GM23338 (cell line): ENCODE data around the gene FRMD1. TPM values are rescaled to one million over a fixed set of nuclear protein-coding genes. Genes with fewer than 3 reads are reported as not detected.

Experiments
- ATAC-seq: fragments of 200-7000 bp; cut with Tn5 transposase; 3 replicates; pipeline ENCODE4 v1.9.1; 2020
- DNase-seq: peaks from one replicate; pipeline ENCODE4 v3.0.0-alpha.2; 2015; ENCODE audit warnings: low spot score
- H2AFZ ChIP-seq: fragments of 200-600 bp; sonication (generic); 2 replicates; pipeline ENCODE4 v1.8.0; 2016; ENCODE audit warnings: antibody characterized with exemption, mild to moderate bottlenecking, moderate library complexity
- H3F3A ChIP-seq: fragments of 200-600 bp; sonication (generic); replicated peaks from 2 replicates; pipeline ENCODE4 v1.8.0; 2017; ENCODE audit warnings: antibody characterized with exemption, mixed run types, low read depth
- H3K27ac ChIP-seq: fragments of 200-600 bp; sonication (generic); 2 replicates; pipeline ENCODE4 v1.6.1; 2016; ENCODE audit warnings: low read depth
- H3K27me3 ChIP-seq: fragments of 200-600 bp; sonication (generic); 2 replicates; pipeline ENCODE4 v1.8.0; 2016; ENCODE audit warnings: mild to moderate bottlenecking, mixed run types, moderate library complexity; ENCODE audit not compliant: insufficient read depth
- H3K36me3 ChIP-seq: fragments of 200-600 bp; sonication (generic); 2 replicates; pipeline ENCODE4 v1.8.0; 2016; ENCODE audit warnings: mild to moderate bottlenecking; ENCODE audit not compliant: insufficient read depth
- H3K4me1 ChIP-seq: fragments of 200-600 bp; sonication (generic); 2 replicates; pipeline ENCODE4 v1.8.0; 2016; ENCODE audit warnings: mild to moderate bottlenecking, moderate library complexity; ENCODE audit not compliant: insufficient read depth
- H3K4me2 ChIP-seq: fragments of 200-600 bp; sonication (generic); 2 replicates; pipeline ENCODE4 v1.7.1; 2017; ENCODE audit warnings: mixed run types
- H3K4me3 ChIP-seq: fragments of 200-600 bp; sonication (generic); 2 replicates; pipeline ENCODE4 v1.6.1; 2016; ENCODE audit warnings: mixed run types
- H3K79me2 ChIP-seq: fragments of 200-600 bp; sonication (generic); replicated peaks from 2 replicates; pipeline ENCODE4 v1.8.0; 2017; ENCODE audit warnings: mild to moderate bottlenecking; ENCODE audit not compliant: insufficient read depth
- H3K9me2 ChIP-seq: fragments of 200-600 bp; sonication (generic); 2 replicates; pipeline ENCODE4 v1.8.0; 2017; ENCODE audit not compliant: insufficient read depth
- H4K20me1 ChIP-seq: fragments of 200-600 bp; sonication (generic); replicated peaks from 2 replicates; pipeline ENCODE4 v1.8.0; 2017; ENCODE audit warnings: mild to moderate bottlenecking; ENCODE audit not compliant: insufficient read depth
- H3K27ac Mint-ChIP-seq: 2 replicates; pipeline ENCODE4 v1.8.0; 2020; ENCODE audit warnings: inconsistent platforms, mild to moderate bottlenecking, moderate library complexity, mixed read lengths
- H3K27me3 Mint-ChIP-seq: 3 replicates; pipeline ENCODE4 v1.8.0; 2022; ENCODE audit warnings: low read depth, mild to moderate bottlenecking, moderate library complexity, mixed read lengths, inconsistent platforms; ENCODE audit not compliant: insufficient read depth, poor library complexity
- H3K36me3 Mint-ChIP-seq: 3 replicates; pipeline ENCODE4 v1.8.0; 2021; ENCODE audit warnings: low read depth, mild to moderate bottlenecking, inconsistent platforms, moderate library complexity, mixed read lengths
- H3K4me1 Mint-ChIP-seq: 3 replicates; pipeline ENCODE4 v1.8.0; 2020; ENCODE audit warnings: mild to moderate bottlenecking, inconsistent platforms, mixed read lengths
- H3K4me3 Mint-ChIP-seq: 3 replicates; pipeline ENCODE4 v1.8.0; 2021; ENCODE audit warnings: moderate library complexity, mild to moderate bottlenecking, inconsistent platforms, mixed read lengths
- H3K9me3 Mint-ChIP-seq: 3 replicates; pipeline ENCODE4 v1.8.0; 2020; ENCODE audit warnings: moderate library complexity, mild to moderate bottlenecking, inconsistent platforms, mixed read lengths
- CREB1 ChIP-seq: fragments of 250-450 bp; sonication (Bioruptor Pico); IDR thresholded peaks from 2 replicates; pipeline ENCODE4 v1.5.0; 2020; ENCODE audit warnings: low read depth, mild to moderate bottlenecking, moderate library complexity
- EZH2 ChIP-seq: fragments of 200-600 bp; sonication (generic); IDR thresholded peaks from one replicate; pipeline ENCODE4 v1.8.0; 2017; ENCODE audit warnings: antibody characterized with exemption, mild to moderate bottlenecking, low read depth; ENCODE audit not compliant: unreplicated experiment
- EZH2phosphoT487 ChIP-seq: fragments of 200-600 bp; sonication (generic); IDR thresholded peaks from one replicate; pipeline ENCODE4 v1.8.1; 2018; ENCODE audit warnings: antibody characterized with exemption; ENCODE audit not compliant: unreplicated experiment
- NANOG ChIP-seq: IDR thresholded peaks from 2 replicates; pipeline ENCODE4 v1.6.1; 2016; ENCODE audit warnings: antibody characterized with exemption, borderline replicate concordance
- POLR2AphosphoS5 ChIP-seq: IDR thresholded peaks from 2 replicates; pipeline ENCODE4 v1.6.1; 2016; ENCODE audit warnings: antibody characterized with exemption, low read depth
- polyA plus RNA-seq: library from polyadenylated mRNA; unstranded; fragments of >200 nt; fragmentation: Nextera tagmentation; extraction: Ambion mirVana; gene quantifications from 2 replicates; pipeline ENCODE4 v1.2.1, GENCODE V29; 2016
- total RNA-seq: library from RNA; depleted of rRNA; stranded (reverse); fragments of >200 nt; shearing (Covaris generic); gene quantifications from 2 replicates; pipeline ENCODE4 v1.2.3, GENCODE V29; 2014
- TF ChIP-seq, protein P1 (sequence below): IDR thresholded peaks from one replicate; pipeline ENCODE4 v1.6.1; 2018; ENCODE audit warnings: antibody characterized with exemption; ENCODE audit not compliant: unreplicated experiment
- TF ChIP-seq, protein P2 (sequence below), 2 experiments: fragments of 200-600 bp in 1 of 2; sonication (generic) in 1 of 2; conservative IDR thresholded peaks; 2 replicates each; pipeline versions ENCODE4 v1.5.1 to v1.6.1; 2016 to 2017; ENCODE audit warnings: antibody characterized with exemption in 2 of 2, low read depth in 2 of 2, mild to moderate bottlenecking in 2 of 2, moderate library complexity in 1 of 2
- TF ChIP-seq, protein P3 (sequence below): IDR thresholded peaks from 2 replicates; pipeline ENCODE4 v1.6.1; 2016; ENCODE audit warnings: antibody characterized with exemption

FRMD1 gene
- total and polyA plus RNA-seq, 2 experiments from 2014 or later = 1.0 to 2.0 TPM

DNA sequence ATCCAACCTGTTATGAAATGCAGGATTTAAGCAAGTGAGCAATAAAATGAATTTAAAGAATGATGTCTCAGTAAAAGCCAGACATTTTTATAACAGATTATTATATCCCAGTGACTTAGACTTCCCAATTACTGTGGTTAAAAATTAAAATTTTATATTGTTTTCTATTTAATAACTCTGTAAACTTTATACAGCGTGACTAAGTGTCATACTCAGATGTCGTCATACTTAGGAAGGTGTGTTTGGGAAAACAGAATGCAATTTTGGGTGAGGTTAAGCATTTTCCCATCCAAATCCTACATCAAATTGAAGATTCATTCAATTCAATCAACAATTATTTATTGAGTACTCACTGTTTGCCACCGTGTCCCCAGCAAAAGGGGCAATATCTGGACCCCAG lies 31.4 kb upstream of the FRMD1 start (continued):
- TF ChIP-seq, protein P1, sequence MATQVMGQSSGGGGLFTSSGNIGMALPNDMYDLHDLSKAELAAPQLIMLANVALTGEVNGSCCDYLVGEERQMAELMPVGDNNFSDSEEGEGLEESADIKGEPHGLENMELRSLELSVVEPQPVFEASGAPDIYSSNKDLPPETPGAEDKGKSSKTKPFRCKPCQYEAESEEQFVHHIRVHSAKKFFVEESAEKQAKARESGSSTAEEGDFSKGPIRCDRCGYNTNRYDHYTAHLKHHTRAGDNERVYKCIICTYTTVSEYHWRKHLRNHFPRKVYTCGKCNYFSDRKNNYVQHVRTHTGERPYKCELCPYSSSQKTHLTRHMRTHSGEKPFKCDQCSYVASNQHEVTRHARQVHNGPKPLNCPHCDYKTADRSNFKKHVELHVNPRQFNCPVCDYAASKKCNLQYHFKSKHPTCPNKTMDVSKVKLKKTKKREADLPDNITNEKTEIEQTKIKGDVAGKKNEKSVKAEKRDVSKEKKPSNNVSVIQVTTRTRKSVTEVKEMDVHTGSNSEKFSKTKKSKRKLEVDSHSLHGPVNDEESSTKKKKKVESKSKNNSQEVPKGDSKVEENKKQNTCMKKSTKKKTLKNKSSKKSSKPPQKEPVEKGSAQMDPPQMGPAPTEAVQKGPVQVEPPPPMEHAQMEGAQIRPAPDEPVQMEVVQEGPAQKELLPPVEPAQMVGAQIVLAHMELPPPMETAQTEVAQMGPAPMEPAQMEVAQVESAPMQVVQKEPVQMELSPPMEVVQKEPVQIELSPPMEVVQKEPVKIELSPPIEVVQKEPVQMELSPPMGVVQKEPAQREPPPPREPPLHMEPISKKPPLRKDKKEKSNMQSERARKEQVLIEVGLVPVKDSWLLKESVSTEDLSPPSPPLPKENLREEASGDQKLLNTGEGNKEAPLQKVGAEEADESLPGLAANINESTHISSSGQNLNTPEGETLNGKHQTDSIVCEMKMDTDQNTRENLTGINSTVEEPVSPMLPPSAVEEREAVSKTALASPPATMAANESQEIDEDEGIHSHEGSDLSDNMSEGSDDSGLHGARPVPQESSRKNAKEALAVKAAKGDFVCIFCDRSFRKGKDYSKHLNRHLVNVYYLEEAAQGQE = no peak
- no peak for TF ChIP-seq NANOG
- no peak for TF ChIP-seq EZH2phosphoT487
- TF ChIP-seq, protein P2, sequence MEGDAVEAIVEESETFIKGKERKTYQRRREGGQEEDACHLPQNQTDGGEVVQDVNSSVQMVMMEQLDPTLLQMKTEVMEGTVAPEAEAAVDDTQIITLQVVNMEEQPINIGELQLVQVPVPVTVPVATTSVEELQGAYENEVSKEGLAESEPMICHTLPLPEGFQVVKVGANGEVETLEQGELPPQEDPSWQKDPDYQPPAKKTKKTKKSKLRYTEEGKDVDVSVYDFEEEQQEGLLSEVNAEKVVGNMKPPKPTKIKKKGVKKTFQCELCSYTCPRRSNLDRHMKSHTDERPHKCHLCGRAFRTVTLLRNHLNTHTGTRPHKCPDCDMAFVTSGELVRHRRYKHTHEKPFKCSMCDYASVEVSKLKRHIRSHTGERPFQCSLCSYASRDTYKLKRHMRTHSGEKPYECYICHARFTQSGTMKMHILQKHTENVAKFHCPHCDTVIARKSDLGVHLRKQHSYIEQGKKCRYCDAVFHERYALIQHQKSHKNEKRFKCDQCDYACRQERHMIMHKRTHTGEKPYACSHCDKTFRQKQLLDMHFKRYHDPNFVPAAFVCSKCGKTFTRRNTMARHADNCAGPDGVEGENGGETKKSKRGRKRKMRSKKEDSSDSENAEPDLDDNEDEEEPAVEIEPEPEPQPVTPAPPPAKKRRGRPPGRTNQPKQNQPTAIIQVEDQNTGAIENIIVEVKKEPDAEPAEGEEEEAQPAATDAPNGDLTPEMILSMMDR (conservative IDR thresholded peaks at IDR 0.05; ENCODE audit: low read depth in 2 of 2) = no peak
- TF ChIP-seq CREB1 (CRISPR knock-in tag) = no peak
- TF ChIP-seq, protein P3, sequence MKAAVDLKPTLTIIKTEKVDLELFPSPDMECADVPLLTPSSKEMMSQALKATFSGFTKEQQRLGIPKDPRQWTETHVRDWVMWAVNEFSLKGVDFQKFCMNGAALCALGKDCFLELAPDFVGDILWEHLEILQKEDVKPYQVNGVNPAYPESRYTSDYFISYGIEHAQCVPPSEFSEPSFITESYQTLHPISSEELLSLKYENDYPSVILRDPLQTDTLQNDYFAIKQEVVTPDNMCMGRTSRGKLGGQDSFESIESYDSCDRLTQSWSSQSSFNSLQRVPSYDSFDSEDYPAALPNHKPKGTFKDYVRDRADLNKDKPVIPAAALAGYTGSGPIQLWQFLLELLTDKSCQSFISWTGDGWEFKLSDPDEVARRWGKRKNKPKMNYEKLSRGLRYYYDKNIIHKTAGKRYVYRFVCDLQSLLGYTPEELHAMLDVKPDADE = no peak
- no peak for TF ChIP-seq POLR2AphosphoS5
- TF ChIP-seq EZH2 = no peak

DNA sequence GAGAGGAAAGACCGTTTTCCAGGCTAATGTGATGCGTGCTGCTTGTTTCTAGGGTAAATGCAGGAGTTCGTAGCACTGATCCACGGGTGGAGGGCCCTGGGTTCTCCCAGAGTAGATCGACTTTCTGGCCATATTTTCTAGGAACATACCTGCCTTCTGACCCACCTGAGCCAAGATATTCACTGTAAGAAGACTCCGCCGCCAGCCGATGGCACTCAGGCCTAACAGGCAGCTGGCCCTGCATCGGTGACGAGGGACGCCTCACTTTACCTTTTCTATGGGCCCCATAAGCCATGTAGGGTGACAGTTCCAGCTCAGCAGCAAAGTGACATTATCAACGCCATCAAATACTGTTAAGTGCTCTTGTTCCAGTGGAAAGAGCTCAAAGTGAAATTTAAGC lies 30.2 kb upstream of the FRMD1 start:
- H3K4me1 ChIP-seq = no peaks in the 10 kb centered on the region; the same call in 1 of the 2 replicates
- Mint-ChIP-seq H3K9me3 (no peaks in the 10 kb centered on the region), H3K4me1 (peaks cover 2% of the 10 kb centered on the region; the same call in 1 of the 3 replicates), H3K27ac (no peak overlapping the region), H3K36me3 (no peaks in the 10 kb centered on the region), H3K27me3 (peaks cover 6% of the 10 kb centered on the region), H3K4me3 (no peak overlapping the region)
- H3K4me2 ChIP-seq = no peak overlapping the region
- no peak overlapping the region for H2AFZ ChIP-seq
- H3F3A ChIP-seq = no peaks in the 10 kb centered on the region
- no peak for DNase-seq
- no peak overlapping the region for H3K4me3 ChIP-seq
- H3K9me2 ChIP-seq = no peaks in the 10 kb centered on the region
- no peak for ATAC-seq
- no peaks in the 10 kb centered on the region for H3K36me3 ChIP-seq
- no peaks in the 10 kb centered on the region for H3K27me3 ChIP-seq
- H3K27ac ChIP-seq = no peak overlapping the region
- no peaks in the 10 kb centered on the region for H3K79me2 ChIP-seq
- H4K20me1 ChIP-seq = no peaks in the 10 kb centered on the region
- TF ChIP-seq CREB1 (CRISPR knock-in tag) = no peak
- TF ChIP-seq NANOG = no peak
- TF ChIP-seq, protein P3 = no peak
- TF ChIP-seq, protein P1 = no peak
- TF ChIP-seq EZH2 = no peak
